SU-DHL-6 (cell line): ENCODE data around the gene TNS4.

ENCODE experiments used
- H2AFZ ChIP-seq: fragments of 200-600 bp; sonication (generic); 2 replicates; pipeline ENCODE4 v1.6.1; 2014; ENCODE audit warnings: low read depth, mild to moderate bottlenecking, moderate library complexity, mixed read lengths, antibody characterized with exemption, low read length; ENCODE audit not compliant: severe bottlenecking
- H3F3A ChIP-seq: fragments of 200-600 bp; shearing (Covaris generic); 2 replicates; pipeline ENCODE4 v1.6.0; 2016; ENCODE audit warnings: antibody characterized with exemption, mild to moderate bottlenecking; ENCODE audit not compliant: insufficient read depth
- H3K27ac ChIP-seq: fragments of 200-600 bp; sonication (generic); 2 replicates; pipeline ENCODE4 v1.5.1; 2016; ENCODE audit warnings: low read depth, mild to moderate bottlenecking, low read length, moderate library complexity, mixed read lengths
- H3K27me3 ChIP-seq: fragments of 200-600 bp; sonication (generic), shearing (Covaris generic); 2 replicates; pipeline ENCODE4 v1.6.0; 2014; ENCODE audit warnings: mild to moderate bottlenecking, low read length
- H3K36me3 ChIP-seq: fragments of 200-600 bp; sonication (generic); 2 replicates; pipeline ENCODE4 v1.6.1; 2014; ENCODE audit warnings: mild to moderate bottlenecking, low read length, mixed read lengths
- H3K4me2 ChIP-seq: fragments of 300-600, 200-600 bp; shearing (Covaris generic), sonication (generic); 2 replicates; pipeline ENCODE4 v1.6.0; 2014; ENCODE audit warnings: low read length, low read depth, mild to moderate bottlenecking; ENCODE audit not compliant: poor library complexity, severe bottlenecking
- H3K4me3 ChIP-seq: fragments of 200-600 bp; sonication (generic); 2 replicates; pipeline ENCODE4 v1.5.1; 2014; ENCODE audit warnings: antibody characterized with exemption, low read length, mild to moderate bottlenecking, mixed read lengths; ENCODE audit not compliant: insufficient read depth, poor library complexity, severe bottlenecking
- H3K79me2 ChIP-seq: fragments of 200-600 bp; sonication (generic); 2 replicates; pipeline ENCODE4 v1.6.1; 2014; ENCODE audit warnings: mild to moderate bottlenecking, low read length, moderate library complexity; ENCODE audit not compliant: insufficient read depth
- H3K9ac ChIP-seq: fragments of 200-600 bp; sonication (generic); 2 replicates; pipeline ENCODE4 v1.7.0; 2014; ENCODE audit warnings: mild to moderate bottlenecking, low read length
- H3K9me2 ChIP-seq: fragments of 200-600 bp; sonication (generic); replicated peaks from 2 replicates; pipeline ENCODE4 v1.6.1; 2014; ENCODE audit warnings: low read length; ENCODE audit not compliant: insufficient read depth
- H3K9me3 ChIP-seq: fragments of 200-600 bp; sonication (generic); 2 replicates; pipeline ENCODE4 v1.6.1; 2014; ENCODE audit warnings: low read length, mixed read lengths; ENCODE audit not compliant: insufficient read depth
- H4K20me1 ChIP-seq: fragments of 200-600 bp; sonication (generic); 2 replicates; pipeline ENCODE4 v1.6.1; 2014; ENCODE audit warnings: low read depth, mild to moderate bottlenecking, antibody characterized with exemption, low read length, moderate library complexity, mixed read lengths
- EZH2phosphoT487 ChIP-seq: fragments of 200-600 bp; sonication (generic), shearing (Covaris generic); conservative IDR thresholded peaks from 2 replicates; pipeline ENCODE4 v1.6.1; 2018; ENCODE audit warnings: mild to moderate bottlenecking, antibody characterized with exemption, low read length, moderate library complexity, mixed read lengths
- TF ChIP-seq, protein P1 (sequence below): fragments of 200-600 bp; sonication (generic); IDR thresholded peaks from one replicate; pipeline ENCODE4 v1.5.1; 2017; ENCODE audit warnings: antibody characterized with exemption, mild to moderate bottlenecking, low read length, moderate library complexity; ENCODE audit not compliant: insufficient read depth, poor library complexity, severe bottlenecking

TNS4 gene

DNA sequence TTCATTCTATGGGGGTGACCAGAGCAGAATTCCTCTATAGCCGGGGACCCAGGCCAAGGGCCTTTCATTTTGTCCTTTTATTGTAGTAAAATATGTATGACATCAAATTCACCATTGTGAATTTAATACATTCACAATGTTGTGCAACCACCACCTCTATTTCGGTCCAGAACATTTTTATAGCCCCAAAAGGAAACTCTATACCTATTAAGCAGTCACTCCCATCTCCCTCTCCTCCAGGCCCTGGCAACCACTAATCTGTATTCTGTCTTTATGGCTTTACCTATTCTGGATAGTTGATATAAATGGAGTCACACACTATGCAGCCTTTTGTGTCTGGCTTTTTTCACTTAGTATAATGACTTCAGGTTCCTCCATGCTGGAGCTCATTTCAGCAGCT is 9.7 kb upstream of the TNS4 start:
- H3K4me2 ChIP-seq = no peak overlapping the region

DNA sequence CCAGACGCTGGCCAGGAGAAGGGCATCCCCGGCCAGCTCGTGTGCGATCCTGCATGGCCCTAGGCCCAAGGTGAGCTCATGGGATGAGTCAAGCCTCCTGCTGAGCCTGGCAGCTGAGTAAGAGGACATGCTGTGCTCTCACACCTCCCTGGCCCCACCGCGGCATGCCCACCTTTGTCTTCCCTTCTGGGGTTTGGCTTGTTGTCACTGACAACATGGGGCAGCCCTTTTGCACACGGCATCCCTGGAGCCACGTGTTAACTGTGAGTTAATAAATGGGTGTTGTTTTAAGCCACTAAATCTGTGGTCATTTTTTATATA is 8.9 kb upstream of the TNS4 start:
- H3K27me3 ChIP-seq = no peaks in the 10 kb centered on the region
- no peaks in the 10 kb centered on the region for H3F3A ChIP-seq
- no peaks in the 10 kb centered on the region for H3K36me3 ChIP-seq
- H3K9me2 ChIP-seq = no peaks in the 10 kb centered on the region
- H2AFZ ChIP-seq = no peak overlapping the region
- no peak overlapping the region for H3K27ac ChIP-seq
- H3K9ac ChIP-seq = no peak overlapping the region
- no peak overlapping the region for H3K4me2 ChIP-seq
- H3K4me3 ChIP-seq = no peak overlapping the region
- H3K9me3 ChIP-seq = no peaks in the 10 kb centered on the region
- TF ChIP-seq, protein P1, sequence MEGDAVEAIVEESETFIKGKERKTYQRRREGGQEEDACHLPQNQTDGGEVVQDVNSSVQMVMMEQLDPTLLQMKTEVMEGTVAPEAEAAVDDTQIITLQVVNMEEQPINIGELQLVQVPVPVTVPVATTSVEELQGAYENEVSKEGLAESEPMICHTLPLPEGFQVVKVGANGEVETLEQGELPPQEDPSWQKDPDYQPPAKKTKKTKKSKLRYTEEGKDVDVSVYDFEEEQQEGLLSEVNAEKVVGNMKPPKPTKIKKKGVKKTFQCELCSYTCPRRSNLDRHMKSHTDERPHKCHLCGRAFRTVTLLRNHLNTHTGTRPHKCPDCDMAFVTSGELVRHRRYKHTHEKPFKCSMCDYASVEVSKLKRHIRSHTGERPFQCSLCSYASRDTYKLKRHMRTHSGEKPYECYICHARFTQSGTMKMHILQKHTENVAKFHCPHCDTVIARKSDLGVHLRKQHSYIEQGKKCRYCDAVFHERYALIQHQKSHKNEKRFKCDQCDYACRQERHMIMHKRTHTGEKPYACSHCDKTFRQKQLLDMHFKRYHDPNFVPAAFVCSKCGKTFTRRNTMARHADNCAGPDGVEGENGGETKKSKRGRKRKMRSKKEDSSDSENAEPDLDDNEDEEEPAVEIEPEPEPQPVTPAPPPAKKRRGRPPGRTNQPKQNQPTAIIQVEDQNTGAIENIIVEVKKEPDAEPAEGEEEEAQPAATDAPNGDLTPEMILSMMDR = no peak
- no peak for TF ChIP-seq EZH2phosphoT487
- H4K20me1 ChIP-seq = no peaks in the 10 kb centered on the region
- no peaks in the 10 kb centered on the region for H3K79me2 ChIP-seq

More for the DNA sequence above, 9.7 kb upstream of the TNS4 start:
- Histone ChIP-seq H3K36me3 (no peaks in the 10 kb centered on the region), H3F3A (no peaks in the 10 kb centered on the region), H3K4me3 (no peak overlapping the region), H3K27me3 (no peaks in the 10 kb centered on the region), H3K9me2 (no peaks in the 10 kb centered on the region), H3K9me3 (no peaks in the 10 kb centered on the region), H4K20me1 (no peaks in the 10 kb centered on the region), H3K79me2 (no peaks in the 10 kb centered on the region), H3K27ac (no peak overlapping the region), H3K9ac (no peak overlapping the region), H2AFZ (no peak overlapping the region)
- TF ChIP-seq EZH2phosphoT487 = no peak
- TF ChIP-seq, protein P1 = no peak

DNA sequence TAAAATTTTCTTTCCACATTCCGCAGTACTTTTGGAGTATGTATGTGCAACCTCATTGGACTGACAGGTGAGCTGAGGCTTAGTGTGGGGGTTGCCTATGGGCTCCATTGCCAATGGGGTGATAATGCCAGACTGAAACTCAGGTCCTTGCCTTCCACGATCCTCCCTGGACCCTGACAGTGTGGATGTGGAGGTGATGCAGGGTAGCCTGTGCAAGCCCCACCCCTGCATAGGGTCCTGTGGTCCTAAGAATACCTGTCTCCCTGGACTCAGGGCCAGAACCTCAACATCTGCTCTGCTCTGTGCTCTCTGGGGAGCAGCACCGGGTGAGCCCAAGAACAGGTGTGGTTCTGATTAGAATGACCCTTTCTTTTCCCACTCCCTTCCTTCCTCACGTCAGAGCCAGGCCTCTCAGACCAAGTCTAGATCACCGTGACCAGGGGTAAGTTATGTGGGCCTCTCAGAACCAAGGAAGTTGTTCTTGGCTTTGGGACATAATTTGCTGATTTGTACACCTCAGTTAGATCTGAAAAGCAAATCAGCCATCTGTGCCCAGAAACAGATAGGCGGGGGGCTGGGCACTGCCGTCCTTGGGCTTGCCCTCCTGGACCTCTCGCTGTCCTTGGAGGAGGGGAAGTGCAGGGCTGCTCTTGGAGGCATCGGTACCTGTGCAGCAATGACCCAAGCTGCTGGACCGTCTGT is 8.4 kb upstream of the TNS4 start:
- no peaks in the 10 kb centered on the region for H4K20me1 ChIP-seq
- H3K36me3 ChIP-seq = no peaks in the 10 kb centered on the region
- no peak overlapping the region for H2AFZ ChIP-seq
- H3K27ac ChIP-seq = no peak overlapping the region
- H3K9me3 ChIP-seq = no peaks in the 10 kb centered on the region
- no peak overlapping the region for H3K4me2 ChIP-seq
- H3K9ac ChIP-seq = no peak overlapping the region
- no peak overlapping the region for H3K4me3 ChIP-seq
- TF ChIP-seq, protein P1 = no peak
- TF ChIP-seq EZH2phosphoT487 = no peak
- no peaks in the 10 kb centered on the region for H3K27me3 ChIP-seq
- no peaks in the 10 kb centered on the region for H3F3A ChIP-seq
- H3K9me2 ChIP-seq = no peaks in the 10 kb centered on the region
- H3K79me2 ChIP-seq = no peaks in the 10 kb centered on the region
